Fibroblast of skin of left quadriceps (primary cell): ENCODE measurements around the gene ZEB2.

Experiments
- DNase-seq, 2 experiments: peaks; one replicate each; pipeline ENCODE4 v3.0.0-alpha.2; 2013; ENCODE audit warnings: low read depth in 2 of 2

Gene ZEB2

GRCh38 chr2:144357623-144358373 is 162.1 kb downstream of the ZEB2 start:
- DNase-seq = peak; percentile 89 to 92

GRCh38 chr2:144356402-144356801 is 163.5 kb downstream of the ZEB2 start:
- DNase-seq = no peak

- DNase-seq = no peak
These were observed 165.0 kb downstream of the ZEB2 start for GRCh38 chr2:144354953-144355352.

GRCh38 chr2:144351687-144352086 is 168.2 kb downstream of the ZEB2 start:
- no peak for DNase-seq

GRCh38 chr2:144350151-144350802 is 169.6 kb downstream of the ZEB2 start:
- no peak for DNase-seq

GRCh38 chr2:144349674-144350073 is 170.2 kb downstream of the ZEB2 start:
- DNase-seq = no peak

GRCh38 chr2:144348846-144349245 is 171.1 kb downstream of the ZEB2 start:
- DNase-seq = no peak

- DNase-seq = no peak
These were observed 173.7 kb downstream of the ZEB2 start for GRCh38 chr2:144346229-144346628.

- DNase-seq = no peak
These were observed 176.8 kb downstream of the ZEB2 start for GRCh38 chr2:144343145-144343544.

GRCh38 chr2:144341538-144341937 is 178.4 kb downstream of the ZEB2 start:
- DNase-seq = no peak

- DNase-seq = no peak
These were observed 180.9 kb downstream of the ZEB2 start for GRCh38 chr2:144339048-144339447.

- no peak for DNase-seq
These were observed 185.4 kb downstream of the ZEB2 start for GRCh38 chr2:144334551-144334950.
